SK-N-MC (cell line): Measurements from ENCODE around the gene IL6ST.

Source experiments
- EZH2 ChIP-seq: fragments of 200-600 bp; sonication (generic); IDR thresholded peaks from one replicate; pipeline ENCODE4 v1.6.1; 2017; ENCODE audit warnings: antibody characterized with exemption
- POLR2AphosphoS5 ChIP-seq: IDR thresholded peaks from 2 replicates; pipeline ENCODE4 v1.6.1; 2012; ENCODE audit warnings: mild to moderate bottlenecking, low read depth, low read length, borderline replicate concordance

DNA sequence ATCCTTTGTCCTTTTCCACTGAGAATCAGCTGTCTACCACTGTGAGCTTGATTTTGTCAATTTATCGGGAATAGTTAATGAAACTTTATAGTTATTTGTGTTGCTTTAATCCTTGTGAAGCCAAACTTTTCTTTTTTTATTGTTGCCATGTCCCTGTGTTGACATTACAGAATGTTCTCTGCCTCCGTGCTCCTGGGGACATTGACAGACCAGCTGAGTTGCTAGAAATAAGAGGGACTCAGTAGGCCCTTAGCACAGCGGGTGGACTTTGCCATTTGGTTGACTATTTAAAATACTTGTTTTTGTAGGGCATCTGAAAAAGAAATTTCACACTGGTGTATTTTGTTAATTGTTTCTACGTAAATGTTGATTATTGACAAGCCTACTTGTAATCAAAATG lies 73.1 kb downstream of the IL6ST start:
- TF ChIP-seq POLR2AphosphoS5, result no peak
- TF ChIP-seq EZH2, result no peak
